CD14-positive monocyte (primary cell): ENCODE measurements around the gene MYLK2. TPM values are rescaled to one million over a fixed set of nuclear protein-coding genes. Genes with fewer than 3 reads are reported as not detected.

Source experiments
- DNase-seq, 3 donors: peaks; one replicate each; pipeline ENCODE4 v3.0.0-alpha.2; 2011 to 2022
- H2AFZ ChIP-seq: 2 replicates; pipeline ENCODE4 v1.6.0; 2012; ENCODE audit warnings: mild to moderate bottlenecking, low read depth, low read length, inconsistent platforms; ENCODE audit not compliant: insufficient read depth, poor library complexity, severe bottlenecking
- H3K27ac ChIP-seq, 2 donors: 1 replicate in 1 of 2; 2 replicates in 1 of 2; pipeline ENCODE4 v1.5.1; 2012 to 2013; ENCODE audit warnings: low read length in 2 of 2, control low read depth in 1 of 2, inconsistent platforms in 1 of 2, low read depth in 1 of 2, mild to moderate bottlenecking in 1 of 2
- H3K27me3 ChIP-seq, 2 donors: one replicate each; pipeline versions ENCODE4 v1.6.0 to v1.6.1; 2011 to 2013; ENCODE audit warnings: low read length in 2 of 2; ENCODE audit not compliant: control insufficient read depth in 2 of 2, insufficient read depth in 2 of 2
- H3K36me3 ChIP-seq, 2 donors: replicated peaks in 1 of 2; 1 replicate in 1 of 2; 2 replicates in 1 of 2; pipeline versions ENCODE4 v1.5.1 to v1.6.1; 2012 to 2013; ENCODE audit warnings: low read length in 2 of 2, control low read depth in 1 of 2, inconsistent platforms in 1 of 2, mild to moderate bottlenecking in 1 of 2; ENCODE audit not compliant: insufficient read depth in 2 of 2, control insufficient read depth in 1 of 2
- H3K4me1 ChIP-seq, 2 donors: 1 replicate in 1 of 2; 2 replicates in 1 of 2; pipeline versions ENCODE4 v1.5.1 to v1.6.1; 2012 to 2013; ENCODE audit warnings: low read length in 2 of 2, control low read depth in 1 of 2, inconsistent platforms in 1 of 2, mild to moderate bottlenecking in 1 of 2, moderate library complexity in 1 of 2; ENCODE audit not compliant: insufficient read depth in 2 of 2, control insufficient read depth in 1 of 2
- H3K4me2 ChIP-seq: replicated peaks from 2 replicates; pipeline ENCODE3; 2012; ENCODE audit warnings: low read length, moderate library complexity, mild to moderate bottlenecking; ENCODE audit not compliant: poor library complexity, severe bottlenecking; ENCODE audit errors: extremely low read depth
- H3K4me3 ChIP-seq, 3 experiments: fragments of 200-600 bp in 1 of 3; sonication (generic) in 1 of 3; replicated peaks in 1 of 3; 1 replicate in 2 of 3; 2 replicates in 1 of 3; pipeline ENCODE4 v1.5.1; 2011 to 2013; ENCODE audit warnings: low read length in 3 of 3, mild to moderate bottlenecking in 3 of 3, control low read depth in 2 of 3, low read depth in 2 of 3, inconsistent platforms in 1 of 3, moderate library complexity in 1 of 3
- H3K79me2 ChIP-seq: 2 replicates; pipeline ENCODE4 v1.6.0; 2012; ENCODE audit warnings: mild to moderate bottlenecking, control low read depth, inconsistent platforms, low read length, moderate library complexity; ENCODE audit not compliant: insufficient read depth
- H3K9ac ChIP-seq: 2 replicates; pipeline ENCODE4 v1.6.0; 2017; ENCODE audit warnings: low read length, mild to moderate bottlenecking; ENCODE audit not compliant: insufficient read depth, poor library complexity, severe bottlenecking
- H3K9me3 ChIP-seq, 2 donors: replicated peaks in 1 of 2; 1 replicate in 1 of 2; 2 replicates in 1 of 2; pipeline versions ENCODE4 v1.5.1 to v1.6.1; 2012 to 2013; ENCODE audit warnings: low read length in 2 of 2, control low read depth in 1 of 2; ENCODE audit not compliant: control insufficient read depth in 1 of 2, insufficient read depth in 1 of 2
- H4K20me1 ChIP-seq: 2 replicates; pipeline ENCODE4 v1.6.0; 2012; ENCODE audit warnings: mild to moderate bottlenecking, low read length, control low read depth, moderate library complexity; ENCODE audit not compliant: insufficient read depth
- H3K27ac Mint-ChIP-seq, 7 donors: one replicate each; pipeline ENCODE4 v1.8.0; 2020; ENCODE audit warnings: mild to moderate bottlenecking in 7 of 7, mixed read lengths in 7 of 7, moderate library complexity in 6 of 7, inconsistent platforms in 2 of 7
- H3K27me3 Mint-ChIP-seq, 3 donors: one replicate each; pipeline ENCODE4 v1.8.0; 2021 to 2022; ENCODE audit warnings: low read depth in 3 of 3, mild to moderate bottlenecking in 3 of 3, mixed read lengths in 3 of 3, moderate library complexity in 3 of 3, inconsistent platforms in 1 of 3
- H3K36me3 Mint-ChIP-seq, 2 donors: one replicate each; pipeline ENCODE4 v1.8.0; 2020; ENCODE audit warnings: mixed read lengths in 2 of 2, inconsistent platforms in 1 of 2, mild to moderate bottlenecking in 1 of 2
- H3K4me1 Mint-ChIP-seq: one replicate; pipeline ENCODE4 v1.8.0; 2020; ENCODE audit warnings: mild to moderate bottlenecking, mixed read lengths
- H3K4me3 Mint-ChIP-seq, 2 donors: one replicate each; pipeline ENCODE4 v1.8.0; 2020; ENCODE audit warnings: mild to moderate bottlenecking in 2 of 2, mixed read lengths in 2 of 2, moderate library complexity in 1 of 2
- H3K9me3 Mint-ChIP-seq, 7 donors: one replicate each; pipeline ENCODE4 v1.8.0; 2020 to 2022; ENCODE audit warnings: mixed read lengths in 7 of 7, mild to moderate bottlenecking in 6 of 7, moderate library complexity in 6 of 7, inconsistent platforms in 2 of 7
- WGBS: methylation state at CpG from one replicate; pipeline ENCODE4 v1.1.5; 2013; ENCODE audit warnings: missing lambda C conversion rate; ENCODE audit not compliant: insufficient coverage; 5-methylcytosine and 5-hydroxymethylcytosine counted together
- intact Hi-C, 2 donors: fragments of 100-400 bp; cut with micrococcal nuclease; formaldehyde crosslinking; loops; one replicate each; pipeline versions ENCODE4 v1.15.0 to v1.15.1; 2023
- polyA minus RNA-seq: library from RNA; depleted of rRNA, polyadenylated mRNA; stranded (reverse); fragments of >200 nt; gene quantifications from 2 replicates; pipeline ENCODE4 v1.2.3, GENCODE V29; 2012
- polyA plus RNA-seq, 3 donors: library from polyadenylated mRNA; depleted of rRNA in 1 of 3; unstranded in 2 of 3; stranded (reverse) in 1 of 3; fragments of 300-500 nt in 2 of 3; fragments of >200 nt in 1 of 3; fragmentation: Illumina TruSeq in 2 of 3; gene quantifications; 1 replicate in 2 of 3; 2 replicates in 1 of 3; pipeline ENCODE4 v1.2.3, GENCODE V29; 2012 to 2021
- total RNA-seq, 12 experiments: library from RNA in 1 of 12; stranded (reverse) in 1 of 12; fragments of 120-200 nt in 1 of 12; gene quantifications; one replicate each; pipeline ENCODE4 v1.2.4 and lab custom pipeline; 2013 to 2026; ENCODE audit warnings: mixed read lengths in 6 of 12, inconsistent platforms in 1 of 12
- TF ChIP-seq, protein P1 (sequence below): fragments of 200-600 bp; IDR thresholded peaks from one replicate; pipeline ENCODE4 v1.8.0; 2022; ENCODE audit warnings: antibody characterized with exemption, mild to moderate bottlenecking

MYLK2 gene
- total RNA-seq (2013): not detected
- polyA plus RNA-seq (not detected), polyA minus RNA-seq (0.14 TPM in 1 of 2 replicates, not detected in the other), total RNA-seq (lab: John Stamatoyannopoulos, UW) (0 to 0.23 (median 0.04) reads per million in 11 experiments)

DNA sequence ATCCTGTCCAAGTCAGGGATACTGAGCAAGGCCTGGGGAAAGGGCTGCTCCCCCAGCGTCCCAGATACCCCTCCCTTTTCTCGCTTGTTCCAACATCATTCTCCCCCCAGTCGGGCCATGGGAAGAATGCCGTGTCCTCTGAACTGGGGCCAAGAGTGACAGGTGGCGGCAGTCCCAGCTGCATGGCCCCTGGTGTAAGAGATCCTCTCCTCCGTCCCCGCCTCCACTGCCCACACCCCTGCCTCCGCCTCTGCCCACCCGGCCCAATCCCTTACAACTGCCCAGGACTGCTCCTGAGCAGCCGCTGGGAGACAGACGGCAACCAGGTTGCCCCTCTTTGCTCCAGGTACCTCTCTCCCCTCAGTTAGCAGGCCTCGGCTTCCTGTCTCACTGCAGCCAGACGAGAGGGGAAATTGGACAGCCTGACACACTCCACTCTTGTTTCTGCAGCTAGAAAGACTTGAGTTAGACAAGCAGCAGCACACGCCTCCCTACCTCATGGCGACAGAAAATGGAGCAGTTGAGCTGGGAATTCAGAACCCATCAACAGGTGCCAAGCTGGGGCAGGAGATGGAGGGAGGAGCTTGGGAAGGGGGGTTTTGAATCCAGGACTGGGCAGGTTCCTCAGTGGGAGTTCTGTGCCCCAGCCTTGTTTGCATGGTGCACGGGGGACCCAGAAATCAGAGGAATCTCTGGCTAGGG is at the start of gene MYLK2:
Gene MYLK2 (plus strand): TSS at position 274 of the 702 bp plus-strand sequence. CDS start 225 bp downstream, at position 499.
- Histone ChIP-seq H3K9ac (no peak within 1 kb of the TSS), H3K27me3 (peaks cover 0 to 6% of the 10 kb centered on the region in 2 donors), H3K4me2 (no peak within 1 kb of the TSS), H3K79me2 (no peaks in the 10 kb centered on the region), H3K36me3 (no peaks in the 10 kb centered on the region), H3K27ac (no peak within 1 kb of the TSS), H3K9me3 (no peaks in the 10 kb centered on the region), H3K4me3 (no peak within 1 kb of the TSS), H3K4me1 (peaks cover 3 to 9% of the 10 kb centered on the region in 2 donors), H4K20me1 (no peaks in the 10 kb centered on the region), H2AFZ (no peak within 1 kb of the TSS)
- H3K4me1 Mint-ChIP-seq: peaks cover 4% of the 10 kb centered on the region
- H3K4me3 Mint-ChIP-seq: no peak within 1 kb of the TSS
- H3K36me3 Mint-ChIP-seq: no peaks in the 10 kb centered on the region
- WGBS: 94% methylated on average over 12 of the region's 16 CpGs
- no peak for DNase-seq
- no peak within 1 kb of the TSS for H3K27ac Mint-ChIP-seq
- H3K27me3 Mint-ChIP-seq: peaks cover 2 to 8% (median 5%) of the 10 kb centered on the region in 3 donors
- H3K9me3 Mint-ChIP-seq: peaks cover 0 to 2% (median 0%) of the 10 kb centered on the region in 7 donors
- TF ChIP-seq, protein P1, sequence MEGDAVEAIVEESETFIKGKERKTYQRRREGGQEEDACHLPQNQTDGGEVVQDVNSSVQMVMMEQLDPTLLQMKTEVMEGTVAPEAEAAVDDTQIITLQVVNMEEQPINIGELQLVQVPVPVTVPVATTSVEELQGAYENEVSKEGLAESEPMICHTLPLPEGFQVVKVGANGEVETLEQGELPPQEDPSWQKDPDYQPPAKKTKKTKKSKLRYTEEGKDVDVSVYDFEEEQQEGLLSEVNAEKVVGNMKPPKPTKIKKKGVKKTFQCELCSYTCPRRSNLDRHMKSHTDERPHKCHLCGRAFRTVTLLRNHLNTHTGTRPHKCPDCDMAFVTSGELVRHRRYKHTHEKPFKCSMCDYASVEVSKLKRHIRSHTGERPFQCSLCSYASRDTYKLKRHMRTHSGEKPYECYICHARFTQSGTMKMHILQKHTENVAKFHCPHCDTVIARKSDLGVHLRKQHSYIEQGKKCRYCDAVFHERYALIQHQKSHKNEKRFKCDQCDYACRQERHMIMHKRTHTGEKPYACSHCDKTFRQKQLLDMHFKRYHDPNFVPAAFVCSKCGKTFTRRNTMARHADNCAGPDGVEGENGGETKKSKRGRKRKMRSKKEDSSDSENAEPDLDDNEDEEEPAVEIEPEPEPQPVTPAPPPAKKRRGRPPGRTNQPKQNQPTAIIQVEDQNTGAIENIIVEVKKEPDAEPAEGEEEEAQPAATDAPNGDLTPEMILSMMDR: no peak
- intact Hi-C loops: no loop called here

DNA sequence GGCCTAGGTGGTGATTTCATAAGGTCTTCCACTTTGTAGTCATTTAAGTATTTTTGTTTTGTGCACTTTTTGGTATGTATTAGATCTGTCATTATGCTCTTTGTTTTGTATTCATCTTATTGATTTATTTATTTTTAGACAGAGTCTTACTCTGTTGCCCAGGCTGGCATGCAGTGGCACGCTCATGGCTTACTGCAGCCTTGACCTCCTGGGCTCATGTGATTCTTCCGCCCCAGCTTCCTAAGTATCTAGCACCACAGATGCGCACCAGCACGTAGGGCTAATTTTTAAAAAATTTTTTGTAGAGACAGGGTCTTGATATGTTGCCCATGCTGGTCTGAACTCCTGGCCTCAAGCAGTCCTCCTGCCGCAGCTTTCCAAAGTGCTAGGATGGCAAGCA is 49.5 kb upstream of the MYLK2 start:
- H2AFZ ChIP-seq: no peak overlapping the region
- DNase-seq: no peak
- H3K9ac ChIP-seq: no peak overlapping the region
- H3K4me3 ChIP-seq: no peak overlapping the region
- Mint-ChIP-seq H3K27me3 (no peaks in the 10 kb centered on the region), H3K27ac (peak overlapping the region in 3 of 7 donors; percentile 50 to 61 (median 59)), H3K36me3 (peaks cover 64 to 89% of the 10 kb centered on the region in 2 donors), H3K9me3 (no peaks in the 10 kb centered on the region), H3K4me3 (no peak overlapping the region), H3K4me1 (no peaks in the 10 kb centered on the region)
- TF ChIP-seq, protein P1: no peak
- no peaks in the 10 kb centered on the region for H3K4me1 ChIP-seq
- peaks cover 52 to 95% of the 10 kb centered on the region in 2 donors for H3K36me3 ChIP-seq
- H3K79me2 ChIP-seq: peaks cover 39% of the 10 kb centered on the region
- no peaks in the 10 kb centered on the region for H3K9me3 ChIP-seq
- intact Hi-C loops: no loop called here
- no peaks in the 10 kb centered on the region for H3K27me3 ChIP-seq
- no peak overlapping the region for H3K4me2 ChIP-seq
- H3K27ac ChIP-seq: peak overlapping the region in 1 of 2 donors; percentile 5
- no peaks in the 10 kb centered on the region for H4K20me1 ChIP-seq
- WGBS: no CpG with 5 or more reads among the region's 5 CpGs
